ENCODE measurements around the gene HCRTR1. TPM values are rescaled to one million over a fixed set of nuclear protein-coding genes. Genes with fewer than 3 reads are reported as not detected.
"Not testable (repeated sequence)": the region's sequence is repeated elsewhere in the genome, so short reads cannot be mapped to it uniquely, and the experiment has no call there.

HCRTR1 gene
- total and polyA plus RNA-seq, 7 experiments from 2014 or later: not detected

GRCh38 chr1:31586376-31587327 is 30.8 kb upstream of the HCRTR1 start:
- H3K36me3 ChIP-seq (ENCODE audit: control insufficient read depth in 2 of 3, insufficient read depth in 3 of 3, low read length in 3 of 3): no peaks in the 10 kb centered on the region
- H3K36me3 Mint-ChIP-seq: no peaks in the 10 kb centered on the region
- no peak overlapping the region for H3K4me3 ChIP-seq (ENCODE audit: low read length)
- H3K9me3 Mint-ChIP-seq: no peaks in the 10 kb centered on the region
- peaks cover 20 to 24% (median 22%) of the 10 kb centered on the region in 5 donors for H3K27me3 Mint-ChIP-seq
- H3K27me3 ChIP-seq (ENCODE audit: control insufficient read depth in 2 of 2, insufficient read depth in 2 of 2, low read length in 2 of 2): no peaks in the 10 kb centered on the region
- peaks cover 0 to 6% (median 3%) of the 10 kb centered on the region in 7 donors for H3K4me1 Mint-ChIP-seq
- H3K27ac Mint-ChIP-seq: no peak overlapping the region
- DNase-seq (no peak), ATAC-seq (peak; percentile 28)
- H3K9me3 ChIP-seq (ENCODE audit: control insufficient read depth in 2 of 3, low read length in 3 of 3): no peaks in the 10 kb centered on the region
- ChIA-PET POLR2A (no interaction called here), CTCF (interaction anchor here (0.6 to 0.8 kb wide), 2 partner anchors 11 to 933 kb away, joined by 3 read pairs; no protein-coding TSS in a partner anchor)
- no peak overlapping the region for H3K4me3 Mint-ChIP-seq
- intact Hi-C loops (cut with micrococcal nuclease): no loop called here
- H3K4me1 ChIP-seq (ENCODE audit: control insufficient read depth in 2 of 2, insufficient read depth in 2 of 2, low read length in 2 of 2): no peaks in the 10 kb centered on the region
- no peak overlapping the region for H3K27ac ChIP-seq (ENCODE audit: low read depth, low read length)

DNA sequence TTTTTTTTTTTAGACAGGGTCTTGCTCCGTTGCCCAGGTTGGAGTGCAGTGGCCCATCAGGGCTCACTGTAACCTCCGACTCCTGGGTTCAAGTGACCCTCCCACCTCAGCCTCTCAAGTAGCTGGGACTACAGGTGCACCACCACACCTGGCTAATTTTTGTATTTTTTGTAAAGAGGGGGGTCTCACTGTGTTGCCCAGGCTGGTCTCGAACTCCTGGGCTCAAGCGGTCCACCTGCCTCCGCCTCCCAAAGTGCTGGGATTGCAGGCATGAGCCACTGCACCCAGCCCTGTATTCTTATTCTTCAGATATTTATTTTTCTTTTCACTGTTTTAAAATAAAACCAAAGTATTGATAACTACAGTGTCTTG is 30.2 kb upstream of the HCRTR1 start:
- CTCF ChIA-PET: interaction anchor here (0.6 to 0.8 kb wide), 2 partner anchors 12 to 933 kb away, joined by 3 read pairs; no protein-coding TSS in a partner anchor
- H3K36me3 Mint-ChIP-seq; ATAC-seq; H3K4me3 ChIP-seq (ENCODE audit: low read length); H3K9me3 ChIP-seq (ENCODE audit: control insufficient read depth in 2 of 3, low read length in 3 of 3); POLR2A ChIA-PET; H3K4me1 ChIP-seq (ENCODE audit: control insufficient read depth in 2 of 2, insufficient read depth in 2 of 2, low read length in 2 of 2); H3K4me3 Mint-ChIP-seq; H3K27me3 ChIP-seq (ENCODE audit: control insufficient read depth in 2 of 2, insufficient read depth in 2 of 2, low read length in 2 of 2); H3K27ac Mint-ChIP-seq; H3K36me3 ChIP-seq (ENCODE audit: control insufficient read depth in 2 of 3, insufficient read depth in 3 of 3, low read length in 3 of 3); H3K9me3 Mint-ChIP-seq; H3K27ac ChIP-seq (ENCODE audit: low read depth, low read length); H3K4me1 Mint-ChIP-seq; intact Hi-C loops (cut with micrococcal nuclease); DNase-seq: not testable (repeated sequence)
- peaks cover 23 to 31% (median 28%) of the 10 kb centered on the region in 5 donors for H3K27me3 Mint-ChIP-seq

- no peaks in the 10 kb centered on the region for H3K27me3 ChIP-seq (ENCODE audit: control insufficient read depth in 2 of 2, insufficient read depth in 2 of 2, low read length in 2 of 2)
- ChIA-PET CTCF (interaction anchor here (0.6 kb wide), 1 partner anchor 932 kb away, joined by 3 read pairs; no protein-coding TSS in a partner anchor), POLR2A (no interaction called here)
- peak; percentile 72 for ATAC-seq
- no peak overlapping the region for H3K27ac Mint-ChIP-seq
- no peaks in the 10 kb centered on the region for H3K9me3 Mint-ChIP-seq
- H3K4me1 Mint-ChIP-seq: peaks cover 0 to 6% (median 3%) of the 10 kb centered on the region in 7 donors
- no peaks in the 10 kb centered on the region for H3K4me1 ChIP-seq (ENCODE audit: control insufficient read depth in 2 of 2, insufficient read depth in 2 of 2, low read length in 2 of 2)
- H3K27ac ChIP-seq (ENCODE audit: low read depth, low read length): no peak overlapping the region
- H3K4me3 ChIP-seq (ENCODE audit: low read length): no peak overlapping the region
- H3K36me3 Mint-ChIP-seq: no peaks in the 10 kb centered on the region
- intact Hi-C loops (cut with micrococcal nuclease): no loop called here
- DNase-seq: peak in 4 of 9 donors; percentile 7 to 45 (median 12)
- H3K4me3 Mint-ChIP-seq: no peak overlapping the region
- no peaks in the 10 kb centered on the region for H3K9me3 ChIP-seq (ENCODE audit: control insufficient read depth in 2 of 3, low read length in 3 of 3)
- H3K27me3 Mint-ChIP-seq: peaks cover 23 to 31% (median 29%) of the 10 kb centered on the region in 5 donors
- no peaks in the 10 kb centered on the region for H3K36me3 ChIP-seq (ENCODE audit: control insufficient read depth in 2 of 3, insufficient read depth in 3 of 3, low read length in 3 of 3)
Observed at GRCh38 chr1:31587720-31588423, 29.6 kb upstream of the HCRTR1 start.

- Mint-ChIP-seq H3K4me1 (peaks cover 0 to 6% (median 3%) of the 10 kb centered on the region in 7 donors), H3K4me3 (peak overlapping the region in 1 of 10 donors; percentile 20), H3K27me3 (peaks cover 23 to 34% (median 30%) of the 10 kb centered on the region in 5 donors), H3K27ac (peak overlapping the region in 1 of 9 donors; percentile 30), H3K9me3 (no peaks in the 10 kb centered on the region), H3K36me3 (no peaks in the 10 kb centered on the region)
- Histone ChIP-seq H3K4me3 (ENCODE audit: low read length) (no peak overlapping the region), H3K27me3 (ENCODE audit: control insufficient read depth in 2 of 2, insufficient read depth in 2 of 2, low read length in 2 of 2) (no peaks in the 10 kb centered on the region), H3K27ac (ENCODE audit: low read depth, low read length) (no peak overlapping the region), H3K4me1 (ENCODE audit: control insufficient read depth in 2 of 2, insufficient read depth in 2 of 2, low read length in 2 of 2) (no peaks in the 10 kb centered on the region), H3K9me3 (ENCODE audit: control insufficient read depth in 2 of 3, low read length in 3 of 3) (no peaks in the 10 kb centered on the region), H3K36me3 (ENCODE audit: control insufficient read depth in 2 of 3, insufficient read depth in 3 of 3, low read length in 3 of 3) (no peaks in the 10 kb centered on the region)
- intact Hi-C loops (cut with micrococcal nuclease): no loop called here
- ATAC-seq (no peak), DNase-seq (no peak)
- ChIA-PET CTCF (no interaction called here), POLR2A (no interaction called here)
Observed at GRCh38 chr1:31588751-31589515, 28.6 kb upstream of the HCRTR1 start.

- Histone ChIP-seq H3K4me3 (ENCODE audit: low read length) (no peak overlapping the region), H3K36me3 (ENCODE audit: control insufficient read depth in 2 of 3, insufficient read depth in 3 of 3, low read length in 3 of 3) (no peaks in the 10 kb centered on the region), H3K27ac (ENCODE audit: low read depth, low read length) (no peak overlapping the region), H3K4me1 (ENCODE audit: control insufficient read depth in 2 of 2, insufficient read depth in 2 of 2, low read length in 2 of 2) (no peaks in the 10 kb centered on the region), H3K27me3 (ENCODE audit: control insufficient read depth in 2 of 2, insufficient read depth in 2 of 2, low read length in 2 of 2) (no peaks in the 10 kb centered on the region), H3K9me3 (ENCODE audit: control insufficient read depth in 2 of 3, low read length in 3 of 3) (no peaks in the 10 kb centered on the region)
- ChIA-PET POLR2A (no interaction called here), CTCF (interaction anchor here (0.6 kb wide), 1 partner anchor 825 kb away, joined by 3 read pairs; no protein-coding TSS in a partner anchor)
- intact Hi-C loops (cut with micrococcal nuclease): no loop called here
- H3K4me3 Mint-ChIP-seq: no peak overlapping the region
- no peaks in the 10 kb centered on the region for H3K9me3 Mint-ChIP-seq
- no peak for DNase-seq
- ATAC-seq: no peak
- peaks cover 23 to 35% (median 31%) of the 10 kb centered on the region in 5 donors for H3K27me3 Mint-ChIP-seq
- H3K4me1 Mint-ChIP-seq: peaks cover 0 to 6% (median 3%) of the 10 kb centered on the region in 7 donors
- no peaks in the 10 kb centered on the region for H3K36me3 Mint-ChIP-seq
- H3K27ac Mint-ChIP-seq: no peak overlapping the region
Observed at GRCh38 chr1:31591425-31592093, 25.9 kb upstream of the HCRTR1 start.

- Histone ChIP-seq H3K9me3 (ENCODE audit: control insufficient read depth in 2 of 3, low read length in 3 of 3) (no peaks in the 10 kb centered on the region), H3K4me3 (ENCODE audit: low read length) (no peak overlapping the region), H3K27ac (ENCODE audit: low read depth, low read length) (no peak overlapping the region), H3K27me3 (ENCODE audit: control insufficient read depth in 2 of 2, insufficient read depth in 2 of 2, low read length in 2 of 2) (no peaks in the 10 kb centered on the region), H3K4me1 (ENCODE audit: control insufficient read depth in 2 of 2, insufficient read depth in 2 of 2, low read length in 2 of 2) (no peaks in the 10 kb centered on the region), H3K36me3 (ENCODE audit: control insufficient read depth in 2 of 3, insufficient read depth in 3 of 3, low read length in 3 of 3) (no peaks in the 10 kb centered on the region)
- Mint-ChIP-seq H3K36me3 (no peaks in the 10 kb centered on the region), H3K9me3 (no peaks in the 10 kb centered on the region), H3K4me1 (peaks cover 0 to 6% (median 3%) of the 10 kb centered on the region in 7 donors), H3K27me3 (peaks cover 23 to 34% (median 34%) of the 10 kb centered on the region in 5 donors), H3K27ac (no peak overlapping the region), H3K4me3 (no peak overlapping the region)
- ChIA-PET POLR2A (no interaction called here), CTCF (no interaction called here)
- intact Hi-C loops (cut with micrococcal nuclease): no loop called here
- ATAC-seq (no peak), DNase-seq (no peak)
Observed at GRCh38 chr1:31592132-31592531, 25.4 kb upstream of the HCRTR1 start.
